OCI-LY1 (cell line): ENCODE data around the gene PDE3B.

Experiments used
- CTCF ChIP-seq: fragments of 200-600 bp; sonication (generic), shearing (Covaris generic); IDR thresholded peaks from 2 replicates; pipeline ENCODE4 v1.5.1; 2017; ENCODE audit warnings: mild to moderate bottlenecking, antibody characterized with exemption, low read length, moderate library complexity, mixed read lengths
- EZH2 ChIP-seq: fragments of 200-600 bp; sonication (generic), shearing (Covaris generic); IDR thresholded peaks from 2 replicates; pipeline ENCODE4 v1.8.0; 2017; ENCODE audit warnings: borderline replicate concordance, mixed run types, mild to moderate bottlenecking, antibody characterized with exemption, low read length, moderate library complexity, mixed read lengths

- no peak for TF ChIP-seq CTCF
- TF ChIP-seq EZH2: no peak
These were observed 8.1 kb upstream of the PDE3B start for GRCh38 chr11:14635546-14635945.
